ENCODE data around the gene CENPN. TPM values are rescaled to one million over a fixed set of nuclear protein-coding genes. Genes with fewer than 3 reads are reported as not detected.

Gene CENPN
- total RNA-seq, 2 donors from 2014 or later = 10.5 to 18.1 TPM

- peak; percentile 72 for DNase-seq (ENCODE audit: low spot score)
- Histone ChIP-seq H3K27me3 (no peaks in the 10 kb centered on the region), H3K36me3 (no peaks in the 10 kb centered on the region), H3K27ac (peak within 1 kb of the TSS; percentile 60 to 77), H3K4me3 (peak within 1 kb of the TSS; percentile 79 to 87), H3K9me3 (no peaks in the 10 kb centered on the region), H3K4me1 (peaks cover 2 to 26% of the 10 kb centered on the region in 2 donors)
- TF ChIP-seq, protein P1, sequence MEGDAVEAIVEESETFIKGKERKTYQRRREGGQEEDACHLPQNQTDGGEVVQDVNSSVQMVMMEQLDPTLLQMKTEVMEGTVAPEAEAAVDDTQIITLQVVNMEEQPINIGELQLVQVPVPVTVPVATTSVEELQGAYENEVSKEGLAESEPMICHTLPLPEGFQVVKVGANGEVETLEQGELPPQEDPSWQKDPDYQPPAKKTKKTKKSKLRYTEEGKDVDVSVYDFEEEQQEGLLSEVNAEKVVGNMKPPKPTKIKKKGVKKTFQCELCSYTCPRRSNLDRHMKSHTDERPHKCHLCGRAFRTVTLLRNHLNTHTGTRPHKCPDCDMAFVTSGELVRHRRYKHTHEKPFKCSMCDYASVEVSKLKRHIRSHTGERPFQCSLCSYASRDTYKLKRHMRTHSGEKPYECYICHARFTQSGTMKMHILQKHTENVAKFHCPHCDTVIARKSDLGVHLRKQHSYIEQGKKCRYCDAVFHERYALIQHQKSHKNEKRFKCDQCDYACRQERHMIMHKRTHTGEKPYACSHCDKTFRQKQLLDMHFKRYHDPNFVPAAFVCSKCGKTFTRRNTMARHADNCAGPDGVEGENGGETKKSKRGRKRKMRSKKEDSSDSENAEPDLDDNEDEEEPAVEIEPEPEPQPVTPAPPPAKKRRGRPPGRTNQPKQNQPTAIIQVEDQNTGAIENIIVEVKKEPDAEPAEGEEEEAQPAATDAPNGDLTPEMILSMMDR (IDR thresholded peaks at IDR 0.05) = peak; percentile 93 to 95
These were observed 28.5 kb downstream of the CENPN start, which contains the start of gene ATMIN for GRCh38 chr16:81035398-81035974. Gene ATMIN (plus strand): TSS chr16:81035842. CDS start chr16:81035871, 29 bp downstream.

DNA sequence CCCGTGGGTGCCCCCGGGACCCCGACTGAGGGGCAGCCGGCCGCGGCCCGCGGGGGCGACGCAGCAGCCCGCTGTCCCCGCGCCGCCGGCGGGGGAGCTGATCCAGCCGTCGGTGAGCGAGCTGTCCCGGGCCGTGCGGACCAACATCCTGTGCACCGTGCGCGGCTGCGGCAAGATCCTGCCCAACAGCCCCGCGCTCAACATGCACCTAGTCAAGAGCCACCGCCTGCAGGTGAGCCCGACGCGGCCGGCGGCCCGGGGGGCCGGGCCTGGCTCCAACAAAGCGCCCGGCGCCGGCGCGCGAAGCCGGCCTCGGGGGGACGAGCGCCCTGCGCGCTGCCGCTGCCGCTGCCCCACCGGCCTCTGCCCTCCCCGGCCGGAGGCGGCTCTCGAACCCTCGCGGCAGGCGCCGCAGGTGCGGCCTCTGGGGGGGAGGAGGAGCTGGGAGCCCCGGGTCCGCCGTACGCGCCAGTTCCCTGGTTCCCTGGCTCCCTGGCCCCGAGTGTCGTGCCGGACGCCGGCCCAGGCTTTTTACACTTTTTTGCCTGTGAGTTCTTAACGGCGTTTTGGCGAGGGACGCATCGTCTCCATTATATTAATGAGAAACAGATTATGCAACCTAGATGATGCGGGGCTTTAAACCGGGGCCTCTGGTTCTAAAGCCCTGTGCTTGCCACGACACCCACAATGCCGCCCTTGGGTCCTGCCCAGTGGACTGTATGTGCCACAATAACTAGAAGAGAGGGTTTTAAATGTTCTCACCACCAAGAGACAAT, 29.1 kb downstream of the CENPN start:
- TF ChIP-seq, protein P1 (IDR thresholded peaks at IDR 0.05) = no peak
- Histone ChIP-seq H3K9me3 (no peaks in the 10 kb centered on the region), H3K4me1 (peaks cover 2 to 26% of the 10 kb centered on the region in 2 donors), H3K36me3 (peaks cover 2% of the 10 kb centered on the region), H3K4me3 (peak overlapping the region; percentile 79 to 87), H3K27ac (peak overlapping the region; percentile 60 to 77), H3K27me3 (no peaks in the 10 kb centered on the region)
- DNase-seq (ENCODE audit: low spot score) = no peak

- Histone ChIP-seq H3K4me1 (peaks cover 2 to 26% of the 10 kb centered on the region in 2 donors), H3K9me3 (no peaks in the 10 kb centered on the region), H3K4me3 (peak overlapping the region; percentile 79 to 87), H3K27ac (peak overlapping the region; percentile 60 to 77), H3K27me3 (no peaks in the 10 kb centered on the region), H3K36me3 (peaks cover 9% of the 10 kb centered on the region)
- TF ChIP-seq, protein P1 (IDR thresholded peaks at IDR 0.05) = no peak
- DNase-seq (ENCODE audit: low spot score) = no peak
These were observed 29.8 kb downstream of the CENPN start for GRCh38 chr16:81036751-81037350.

DNA sequence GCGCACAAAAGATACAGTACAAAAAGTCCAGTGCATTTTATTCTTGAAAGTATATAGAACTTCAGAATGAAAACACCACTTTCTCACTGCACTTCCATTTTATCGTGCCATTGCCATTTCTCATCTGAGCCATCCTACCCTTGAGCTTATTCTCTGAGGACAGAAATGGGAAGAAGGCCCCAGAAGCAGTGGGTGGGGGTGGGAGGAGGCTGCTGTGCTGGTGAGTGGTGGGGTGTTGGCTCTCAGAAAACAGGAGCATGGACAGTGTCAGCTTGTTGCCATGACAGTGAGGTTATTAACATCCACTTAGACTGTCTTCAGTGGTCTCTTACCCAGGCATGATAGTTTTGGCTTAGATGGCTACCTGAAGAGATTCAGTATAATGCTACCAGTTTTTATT, 33.1 kb downstream of the CENPN start:
- Histone ChIP-seq H3K9me3 (no peaks in the 10 kb centered on the region), H3K36me3 (peaks cover 40% of the 10 kb centered on the region), H3K27ac (no peak overlapping the region), H3K27me3 (no peaks in the 10 kb centered on the region), H3K4me1 (peaks cover 2 to 26% of the 10 kb centered on the region in 2 donors), H3K4me3 (no peak overlapping the region)
- no peak for DNase-seq (ENCODE audit: low spot score)
- TF ChIP-seq, protein P1 (IDR thresholded peaks at IDR 0.05) = no peak

DNA sequence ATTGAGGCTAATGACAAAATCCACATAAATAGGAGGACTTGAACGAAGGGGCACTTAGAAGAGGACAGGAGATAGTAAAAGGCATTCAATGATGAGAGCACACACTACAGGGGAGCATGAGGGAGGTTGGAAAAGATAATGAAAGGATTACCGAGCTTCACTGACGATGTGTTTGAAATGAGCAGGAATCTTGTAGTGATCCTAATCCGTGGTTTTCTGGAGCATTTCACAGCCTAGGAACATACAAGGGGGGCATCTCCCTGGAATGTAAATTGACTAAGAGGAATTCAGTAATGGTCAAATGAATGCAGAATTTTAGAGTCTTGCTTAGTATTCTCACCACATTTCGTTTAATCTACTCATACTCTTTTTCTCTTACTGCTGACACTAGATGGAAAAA, 33.8 kb downstream of the CENPN start:
- TF ChIP-seq, protein P1 (IDR thresholded peaks at IDR 0.05) = no peak
- DNase-seq (ENCODE audit: low spot score) = no peak
- Histone ChIP-seq H3K27me3 (no peaks in the 10 kb centered on the region), H3K9me3 (no peaks in the 10 kb centered on the region), H3K4me1 (peaks cover 2 to 23% of the 10 kb centered on the region in 2 donors), H3K4me3 (no peak overlapping the region), H3K36me3 (peaks cover 46% of the 10 kb centered on the region), H3K27ac (no peak overlapping the region)
